HG02884 (cell line): ENCODE data around the gene HMGA1.

ENCODE experiments used
- ATAC-seq: cut with Tn5 transposase; IDR thresholded peaks from one replicate; pipeline ENCODE4 v1.9.1; 2021; ENCODE audit warnings: mild to moderate bottlenecking, moderate library complexity; ENCODE audit not compliant: unreplicated experiment

HMGA1 gene, protein sequence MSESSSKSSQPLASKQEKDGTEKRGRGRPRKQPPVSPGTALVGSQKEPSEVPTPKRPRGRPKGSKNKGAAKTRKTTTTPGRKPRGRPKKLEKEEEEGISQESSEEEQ

DNA sequence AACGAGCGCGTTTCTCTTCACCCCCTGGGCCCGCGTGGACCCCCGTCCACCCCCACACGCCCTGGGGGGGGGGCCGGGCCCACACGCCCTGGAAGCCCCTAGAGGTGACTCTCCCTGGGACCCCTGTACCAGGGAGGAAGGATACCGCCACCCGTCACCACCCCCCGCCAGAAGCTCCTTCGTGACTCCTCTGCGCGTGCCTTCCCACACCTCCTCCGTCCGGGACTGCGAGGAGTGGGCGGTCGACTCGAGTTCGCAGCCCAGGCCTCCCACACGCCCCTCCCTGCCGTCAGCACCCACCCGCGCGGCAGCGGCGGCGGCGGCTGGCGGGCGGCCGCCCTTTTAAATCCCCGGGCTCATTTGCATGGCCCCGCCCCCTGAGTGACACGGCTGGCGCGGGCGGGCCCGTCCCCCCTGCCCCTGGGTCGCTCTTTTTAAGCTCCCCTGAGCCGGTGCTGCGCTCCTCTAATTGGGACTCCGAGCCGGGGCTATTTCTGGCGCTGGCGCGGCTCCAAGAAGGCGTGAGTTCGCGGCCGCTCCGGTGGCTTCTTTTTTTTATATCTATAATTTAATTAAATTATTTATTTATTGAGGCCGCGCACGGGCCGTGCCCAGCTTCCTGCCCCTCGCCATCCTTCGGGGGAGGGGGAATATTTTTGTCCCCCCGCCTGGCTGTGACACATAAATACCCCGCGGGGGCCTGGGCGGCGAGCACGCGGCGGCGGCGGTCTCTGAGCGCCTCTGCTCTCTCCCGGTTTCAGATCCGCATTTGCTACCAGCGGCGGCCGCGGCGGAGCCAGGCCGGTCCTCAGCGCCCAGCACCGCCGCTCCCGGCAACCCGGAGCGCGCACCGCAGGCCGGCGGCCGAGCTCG lies at the start of gene HMGA1:
Gene HMGA1, plus strand, starts transcription at position 431 of the 873 bp plus-strand sequence. CDS start 3,908 bp downstream, outside the sequence.
- ATAC-seq, result peak; percentile 51

DNA sequence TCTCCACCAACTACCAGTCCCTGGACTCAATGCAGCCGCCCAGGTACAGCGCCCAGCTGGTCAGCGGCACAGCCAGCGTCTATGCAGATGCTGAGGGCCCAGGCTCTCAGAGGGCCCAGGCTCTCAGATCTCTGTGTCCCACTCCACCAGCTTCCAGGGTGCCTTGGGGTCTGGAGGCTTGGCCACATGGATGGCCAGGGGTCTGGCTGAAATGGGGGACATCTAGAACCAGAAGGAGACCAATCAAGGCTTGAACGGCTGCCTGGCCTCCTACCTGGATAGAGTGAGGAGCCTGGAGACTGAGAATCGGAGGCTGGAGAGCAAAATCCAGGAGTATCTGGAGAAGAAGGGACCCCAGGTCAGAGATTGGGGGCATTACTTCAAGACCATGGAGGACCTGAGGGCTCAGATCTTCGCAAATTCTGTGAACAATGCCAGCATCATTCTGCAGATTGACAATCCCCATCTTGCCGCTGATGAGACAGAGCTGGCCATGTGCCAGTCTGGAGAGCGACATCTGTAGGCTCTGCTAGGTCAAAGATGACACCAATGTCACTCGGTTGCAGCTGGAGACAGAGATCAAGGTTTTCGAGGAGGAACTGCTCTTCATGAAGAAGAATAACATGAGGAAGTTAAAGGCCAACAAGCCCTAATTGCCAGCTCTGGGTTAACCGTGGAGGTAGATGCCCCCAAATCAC lies 46.7 kb upstream of the HMGA1 start:
- no peak for ATAC-seq

DNA sequence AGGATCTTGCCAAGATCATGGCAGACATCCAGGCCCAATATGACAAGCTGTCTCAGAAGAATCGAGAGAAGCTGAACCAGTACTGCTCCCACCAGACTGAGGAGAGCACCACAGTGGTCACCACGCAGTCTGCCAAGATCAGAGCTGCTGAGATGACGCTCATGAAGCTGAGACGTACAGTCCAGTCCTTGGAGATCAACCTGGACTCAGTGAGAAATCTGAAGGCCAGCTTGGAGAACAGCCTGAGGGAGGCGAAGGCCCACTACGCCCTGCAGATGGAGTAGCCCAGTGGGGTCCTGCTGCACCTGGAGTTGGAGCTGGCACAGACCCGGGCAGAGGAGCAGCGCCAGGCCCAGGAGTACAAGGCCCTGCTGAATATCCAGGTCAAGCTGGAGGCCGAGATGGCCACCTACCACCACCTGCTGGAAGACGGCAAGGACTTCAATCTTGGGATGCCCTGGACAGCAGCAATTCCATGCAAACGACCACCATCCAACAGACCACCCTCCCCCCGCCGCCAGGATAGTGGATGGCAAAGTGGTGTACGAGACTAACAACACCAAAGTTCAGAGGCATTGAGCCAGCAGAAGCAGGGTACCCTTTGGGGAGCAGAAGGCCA lies 46.1 kb upstream of the HMGA1 start:
- ATAC-seq, result no peak

DNA sequence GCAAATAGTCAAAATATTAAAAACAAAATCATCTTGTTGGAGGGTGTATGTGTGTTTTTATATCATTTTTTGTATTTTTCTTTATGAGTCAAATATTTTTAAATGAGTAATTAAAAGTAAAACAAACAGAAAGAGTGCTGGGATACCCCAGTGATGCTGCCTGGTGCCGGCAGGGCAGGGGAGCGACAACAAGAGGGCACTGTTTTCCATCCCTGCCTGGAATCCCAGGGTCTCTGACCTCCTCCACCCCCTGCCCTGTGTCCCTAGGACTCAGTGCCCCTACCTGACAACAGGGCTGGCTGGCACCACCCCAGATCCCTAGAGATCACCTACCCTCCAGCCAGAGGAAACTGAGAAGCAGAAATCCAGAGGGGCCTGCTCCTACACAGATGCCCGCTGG lies 41.9 kb upstream of the HMGA1 start:
- ATAC-seq, result no peak

DNA sequence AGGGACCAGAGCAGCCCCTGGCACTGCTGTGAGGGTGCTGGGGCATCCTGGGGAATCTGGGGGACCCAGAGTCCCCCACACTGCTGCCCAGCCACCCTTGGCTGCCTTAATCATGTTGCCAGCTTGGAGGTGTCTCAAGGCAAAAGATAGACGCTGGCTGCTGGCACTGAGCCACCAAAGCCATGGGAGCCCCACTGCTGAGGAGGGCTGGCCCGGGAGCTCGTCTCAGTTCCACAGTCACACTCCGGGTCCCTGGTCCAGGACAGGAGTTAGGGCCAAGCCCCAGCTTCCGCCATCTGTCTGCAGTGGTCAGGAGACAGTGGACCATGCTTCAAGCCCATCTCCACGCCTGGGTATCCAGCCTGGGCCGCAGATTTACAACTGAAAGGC lies 41.0 kb upstream of the HMGA1 start:
- ATAC-seq, result no peak

DNA sequence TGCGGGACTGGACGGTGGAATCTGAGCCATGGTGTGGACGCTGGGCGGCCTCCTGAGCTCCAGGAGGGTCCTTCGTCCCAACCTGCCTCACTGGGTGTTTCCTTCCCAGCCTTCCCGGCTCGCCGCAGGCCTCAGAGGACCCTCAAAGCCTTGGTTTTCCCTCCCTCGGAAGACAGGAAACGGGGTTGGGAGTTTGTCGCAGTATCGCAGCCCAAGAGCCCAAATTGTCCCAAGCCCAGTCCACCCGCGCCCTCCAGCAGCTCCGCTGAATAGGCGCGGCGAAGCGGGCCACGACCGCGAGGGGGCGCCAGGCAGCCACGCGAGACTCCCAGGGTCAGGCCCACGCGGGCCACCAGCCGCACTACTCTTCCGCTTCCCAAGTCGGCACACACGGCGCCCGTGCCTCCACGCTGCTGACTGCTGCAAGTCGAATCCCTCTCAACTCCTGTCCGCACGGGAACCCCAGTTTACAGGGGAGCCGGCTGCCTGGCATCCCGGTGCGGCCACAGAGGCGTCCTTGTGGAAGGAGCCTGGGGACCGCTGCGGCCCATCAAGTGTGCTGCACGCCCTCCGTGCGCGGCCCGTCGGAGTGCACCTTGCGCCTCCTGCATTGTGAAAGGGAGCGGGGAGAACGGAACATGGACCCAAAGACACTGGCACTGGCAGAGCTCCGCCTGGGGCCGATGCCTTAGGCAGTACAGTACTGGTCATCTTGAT lies 40.4 kb upstream of the HMGA1 start:
- ATAC-seq, result no peak

DNA sequence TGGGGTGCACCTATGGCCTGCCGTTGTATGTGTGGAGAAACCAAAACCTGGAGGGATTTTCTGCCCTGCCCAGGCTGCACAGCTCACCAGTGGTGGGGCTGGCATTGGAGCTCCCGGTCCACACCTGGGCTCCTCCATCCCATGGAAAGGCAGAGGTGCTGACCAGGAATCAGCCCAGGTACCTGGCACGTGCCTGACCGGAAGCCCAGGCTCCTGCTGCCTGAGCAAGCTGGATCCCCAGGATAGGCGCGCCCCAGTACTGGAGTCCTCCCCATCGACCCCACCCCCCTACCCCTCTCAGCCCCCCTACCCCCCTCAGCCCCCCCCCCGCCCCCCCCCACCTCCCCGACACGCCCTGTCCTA lies 39.9 kb upstream of the HMGA1 start:
- no peak for ATAC-seq

DNA sequence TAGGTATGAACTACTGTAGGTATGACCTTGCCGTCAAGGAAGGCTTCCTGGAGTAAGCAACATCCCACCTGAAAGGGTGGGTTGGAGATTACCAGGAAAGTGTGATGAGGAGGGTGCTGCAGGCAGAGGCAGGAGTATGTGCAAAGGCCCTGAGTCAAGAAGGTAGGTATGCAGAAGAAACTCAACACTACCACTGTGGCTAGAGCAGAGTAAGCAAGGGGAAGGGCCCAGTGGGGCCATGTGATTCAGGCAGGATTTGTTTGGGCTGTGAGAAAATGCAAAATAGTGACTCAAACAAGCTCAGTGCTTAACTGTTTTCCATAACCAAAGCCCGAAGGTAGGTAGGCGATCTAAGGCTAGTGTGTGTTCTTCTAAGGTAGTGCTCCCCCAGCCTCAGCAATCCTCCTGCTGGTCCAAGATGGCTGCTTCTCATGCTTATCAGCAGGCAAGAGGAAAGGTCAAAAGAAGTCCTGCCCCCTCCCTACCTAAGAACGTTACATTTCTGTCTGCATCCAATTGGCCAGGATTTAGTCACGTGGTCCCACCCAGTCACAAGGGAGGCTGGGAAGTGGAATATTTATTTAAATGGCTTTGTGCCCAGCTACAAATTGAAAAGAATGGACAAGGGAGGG lies 36.2 kb upstream of the HMGA1 start:
- no peak for ATAC-seq

DNA sequence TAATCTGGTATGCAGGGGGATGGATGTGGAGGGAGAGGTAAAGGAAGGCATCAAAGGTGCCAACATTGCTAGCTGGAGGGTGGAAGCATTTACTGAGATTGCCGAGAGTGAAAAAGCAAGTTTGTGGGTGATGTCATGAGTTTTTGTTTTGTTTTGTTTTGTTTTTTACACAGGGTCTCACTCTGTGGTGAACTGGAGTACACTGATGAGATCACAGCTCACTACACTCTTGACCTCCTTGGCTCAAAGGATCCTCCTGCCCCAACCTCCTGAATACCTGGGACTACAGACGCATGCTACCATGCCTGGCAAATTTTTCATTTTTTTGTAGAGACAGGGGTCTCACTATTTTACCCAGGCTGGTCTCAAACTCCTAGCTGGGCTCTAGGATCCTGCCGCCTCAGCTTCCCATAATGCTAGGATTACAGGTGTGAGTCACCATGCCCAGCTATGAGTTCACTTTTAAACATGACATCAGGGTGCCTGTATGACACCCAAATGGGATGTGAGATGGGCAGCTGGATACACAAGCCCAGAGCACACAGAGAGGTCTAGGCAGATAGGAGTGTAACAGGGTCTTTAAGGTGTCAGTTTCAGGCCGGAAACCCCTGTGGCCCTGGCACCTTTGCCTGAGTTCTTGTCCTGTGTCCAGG lies 35.1 kb upstream of the HMGA1 start:
- no peak for ATAC-seq

DNA sequence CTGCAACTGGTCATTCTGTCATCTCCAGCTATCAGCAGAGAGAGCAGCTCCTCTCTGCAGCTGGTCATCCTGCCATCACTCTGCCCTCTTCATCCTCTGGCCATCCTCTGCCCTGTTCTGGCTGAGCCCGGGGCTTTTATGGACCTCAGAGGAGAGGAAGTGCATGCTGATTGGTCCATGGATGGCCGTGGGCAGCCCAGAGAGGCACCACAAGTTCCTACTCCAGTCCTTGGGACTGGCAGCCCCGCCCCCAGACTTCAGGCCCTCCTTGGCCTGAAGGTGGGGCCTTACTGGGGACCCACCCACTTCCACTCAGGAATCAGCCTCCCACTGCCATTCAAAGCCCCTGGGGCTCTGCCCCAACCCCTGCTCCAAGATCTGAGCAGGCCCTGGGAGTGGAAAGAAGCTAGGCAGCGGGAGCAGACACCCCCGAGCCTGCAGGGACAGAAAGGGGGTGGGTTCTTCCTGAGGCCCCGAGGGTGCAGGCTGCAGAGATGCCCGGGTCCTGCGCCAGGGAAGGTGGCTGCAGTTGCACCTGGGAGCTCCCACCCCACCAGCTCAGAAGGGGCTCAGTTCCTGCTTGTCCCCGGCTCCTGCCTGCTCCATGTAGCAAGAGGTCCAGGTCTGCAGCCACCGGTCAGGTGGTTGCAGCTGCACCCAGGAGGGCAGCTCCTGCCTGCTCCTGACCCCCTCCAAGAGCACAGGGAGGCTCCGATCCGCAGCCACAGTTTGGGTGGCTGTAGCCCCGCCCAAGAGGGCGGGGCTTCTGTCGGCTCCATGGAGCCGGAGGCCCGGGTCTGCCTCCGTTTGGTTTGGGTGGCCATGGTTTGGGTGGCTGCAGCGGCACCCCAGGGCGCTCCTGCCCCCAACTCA lies 34.1 kb upstream of the HMGA1 start:
- ATAC-seq, result no peak

DNA sequence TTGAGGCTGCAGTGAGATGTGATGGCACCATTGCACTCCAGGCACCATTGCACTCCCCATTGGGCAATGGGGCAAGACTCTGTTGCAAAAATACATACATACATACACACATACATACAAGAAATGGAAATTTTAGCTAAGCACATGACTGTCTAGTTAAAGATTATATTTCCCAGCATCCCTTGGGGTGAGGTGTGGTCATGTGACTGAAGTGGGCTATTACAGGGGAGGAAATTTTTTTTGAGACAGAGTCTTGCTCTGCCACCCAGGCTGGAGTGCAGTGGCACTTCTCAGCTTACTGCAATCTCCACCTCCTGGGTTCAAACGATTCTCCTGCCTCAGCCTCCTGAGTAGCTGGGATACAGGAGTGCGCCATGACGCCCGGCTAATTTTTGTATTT lies 32.0 kb upstream of the HMGA1 start:
- no peak for ATAC-seq

DNA sequence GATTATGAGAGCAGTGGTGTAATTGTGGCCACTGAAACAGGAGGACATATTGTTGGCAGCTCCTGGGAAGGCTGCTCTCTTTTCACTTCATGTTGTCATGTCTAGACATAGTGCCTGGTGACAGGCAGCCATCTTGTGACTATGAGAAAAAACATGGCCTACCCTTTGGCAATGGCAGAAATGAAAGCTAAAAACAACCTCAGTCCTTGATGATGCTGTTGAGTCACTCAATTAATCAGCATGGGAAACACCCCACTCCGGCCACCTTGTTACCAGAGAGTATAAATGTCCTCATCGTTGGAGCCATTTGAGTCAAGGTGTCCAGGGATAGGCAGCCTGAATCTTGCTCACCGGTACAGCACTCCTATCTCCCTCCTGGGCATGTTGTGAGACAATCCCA lies 31.2 kb upstream of the HMGA1 start:
- no peak for ATAC-seq

DNA sequence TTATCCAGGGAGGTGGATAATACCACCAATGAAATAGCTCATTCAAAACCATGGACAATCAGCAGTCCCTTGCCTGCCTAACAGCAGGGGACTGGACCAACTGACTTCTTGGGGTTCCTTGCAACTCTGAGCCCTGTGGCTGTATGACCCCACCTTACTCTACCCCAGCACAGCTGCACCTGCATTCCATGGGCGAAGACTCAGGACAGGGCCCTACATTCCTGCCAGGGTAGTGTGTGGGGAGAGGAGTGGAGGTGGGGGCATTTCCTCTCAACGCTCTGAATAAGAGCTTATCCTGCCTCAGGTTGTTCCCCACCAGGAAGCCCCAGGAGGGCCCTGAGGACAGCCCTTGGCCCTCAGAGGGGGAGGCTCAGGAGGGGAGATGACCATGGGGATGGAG lies 30.8 kb upstream of the HMGA1 start:
- no peak for ATAC-seq

DNA sequence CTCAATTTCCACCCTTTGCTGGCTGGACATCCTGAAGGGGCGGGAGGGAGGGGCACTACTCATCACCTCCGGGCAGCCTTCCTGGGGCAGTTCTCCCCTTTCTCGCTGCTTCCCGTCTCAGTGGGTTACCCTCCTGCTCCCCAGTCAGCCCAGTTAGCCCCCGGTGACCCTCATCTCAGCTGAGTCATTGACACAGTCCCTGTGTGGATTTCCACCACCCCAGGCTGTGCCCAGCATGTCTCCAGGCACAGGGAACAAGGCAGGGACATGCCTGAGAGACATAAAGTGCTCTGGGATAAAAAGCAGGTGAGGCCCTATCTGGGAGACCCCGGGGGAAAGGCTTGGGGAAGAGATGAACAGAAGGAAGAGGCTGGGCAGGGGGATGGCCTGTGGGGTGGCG lies 29.9 kb upstream of the HMGA1 start:
- ATAC-seq, result no peak

DNA sequence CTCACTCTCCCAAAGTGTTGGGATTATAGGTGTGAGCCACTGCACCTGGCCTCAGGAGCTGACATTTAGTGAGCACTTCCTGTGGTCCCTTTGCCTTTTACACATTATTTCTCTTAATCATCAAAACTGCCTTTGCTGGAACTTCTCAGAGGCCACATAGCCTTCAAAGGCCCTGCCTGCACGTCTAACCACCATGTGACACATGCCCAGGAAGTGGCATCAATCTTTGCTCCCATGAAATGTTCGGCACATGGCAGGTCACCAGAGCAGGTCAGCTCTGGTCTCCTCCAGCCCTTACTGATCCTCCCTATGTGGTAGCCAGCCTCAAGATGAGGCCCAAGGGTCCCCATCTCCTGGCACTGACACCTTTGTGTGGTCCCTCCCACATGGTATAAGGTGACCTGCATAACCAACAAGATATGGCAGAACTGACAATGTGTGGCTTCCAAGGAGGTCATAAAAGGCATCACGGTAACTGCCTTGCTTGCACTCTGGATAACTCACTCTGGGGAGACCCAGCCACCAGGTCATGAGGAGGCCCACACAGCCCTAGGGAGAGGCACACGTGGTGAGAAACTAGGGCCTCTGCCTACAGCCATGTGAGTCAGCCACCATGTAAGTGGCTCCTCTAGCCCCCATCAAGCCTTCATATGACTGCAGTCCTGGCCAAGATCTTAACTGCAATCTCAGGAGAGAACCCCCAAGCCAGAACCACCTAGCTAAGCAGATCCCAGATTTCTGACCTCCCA lies 28.8 kb upstream of the HMGA1 start:
- no peak for ATAC-seq

DNA sequence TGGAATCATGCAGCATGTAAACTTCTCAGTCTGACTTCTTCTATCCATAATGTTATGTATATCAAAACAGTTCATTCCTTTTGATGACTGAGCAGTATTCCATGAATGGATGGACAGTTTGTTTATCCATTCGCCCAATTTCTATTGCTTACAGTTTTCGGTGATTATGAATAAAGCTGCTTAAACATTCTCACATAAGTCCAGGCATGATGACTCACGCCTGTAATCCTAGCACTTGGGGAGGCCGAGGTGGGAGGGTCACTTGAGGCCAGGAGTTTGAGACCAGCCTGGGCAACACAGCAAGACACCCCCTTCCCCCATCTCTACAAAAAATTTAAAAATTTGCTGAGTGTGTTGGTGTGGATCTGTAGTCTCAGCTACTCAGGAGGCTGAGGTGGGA lies 22.9 kb upstream of the HMGA1 start:
- no peak for ATAC-seq

DNA sequence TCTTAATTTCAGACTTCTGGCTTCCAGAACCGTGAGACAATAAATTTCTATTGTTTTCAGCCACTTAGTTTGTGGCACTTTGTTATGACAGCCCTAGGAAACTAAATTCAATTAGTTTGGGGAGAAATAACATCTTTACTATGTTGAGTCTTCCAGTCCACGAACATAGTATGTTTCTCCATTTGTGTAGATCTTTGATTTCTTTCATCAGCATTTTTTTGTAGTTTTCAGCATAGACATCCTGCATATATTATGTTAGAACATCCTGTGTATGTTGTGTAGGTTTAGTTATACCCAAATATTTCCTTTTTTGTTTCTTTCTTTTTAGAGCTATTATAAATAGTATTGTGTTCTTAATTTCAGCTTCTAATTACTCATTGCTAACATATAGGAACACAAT lies 18.0 kb upstream of the HMGA1 start:
- ATAC-seq, result no peak

DNA sequence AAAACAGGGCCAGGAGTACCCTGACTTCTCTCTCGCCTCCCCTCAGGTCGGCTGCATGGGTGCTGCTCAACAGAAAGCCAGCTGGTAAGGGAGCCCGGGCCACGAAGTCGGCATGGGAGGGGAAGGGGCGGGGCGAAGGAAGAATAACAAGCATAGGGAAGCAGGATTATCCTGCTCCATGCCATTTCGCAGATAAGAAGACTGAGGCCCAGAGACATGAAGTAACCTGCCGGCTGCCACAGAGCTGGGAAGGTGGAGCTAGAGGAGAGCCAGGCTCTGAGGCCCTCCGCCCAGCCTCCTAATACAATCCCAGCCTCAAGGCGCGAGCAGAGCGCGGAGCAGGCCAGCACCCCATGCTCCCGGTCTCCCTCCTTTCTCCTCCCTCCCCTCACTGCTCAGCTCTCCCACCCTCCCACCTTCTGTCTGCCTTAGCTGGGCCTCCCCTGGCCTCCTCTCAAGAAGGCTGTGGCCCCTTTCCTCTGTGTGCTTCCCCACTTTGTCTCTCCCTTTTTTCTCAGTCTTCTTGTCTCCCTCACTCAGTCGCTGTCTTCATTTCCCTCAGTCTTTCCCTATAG lies 13.2 kb upstream of the HMGA1 start:
- ATAC-seq, result peak; percentile 15
